HCT116 (cell line): ENCODE results near the gene NFATC3. TPM values are rescaled to one million over a fixed set of nuclear protein-coding genes. Genes with fewer than 3 reads are reported as not detected.

Source experiments
- ATAC-seq: fragments of 200-7000 bp; cut with Tn5 transposase; 2 replicates; pipeline ENCODE4 v1.9.1; 2020; ENCODE audit warnings: mild to moderate bottlenecking, moderate library complexity
- BruUV-seq: library from RNA; stranded (reverse); fragments of 400-500 nt; replicated peaks from 2 replicates; lab custom pipeline; 2021; lab: Mats Ljungman, UMichigan
- CTCF ChIA-PET: fragments of 300-600 bp; sonication (Branson Sonifier 250); formaldehyde crosslinking; loops from one replicate; lab custom pipeline; 2021; ENCODE audit warnings: antibody characterized with exemption; lab: Charles Lee
- POLR2A ChIA-PET: fragments of 300-600, 350-600 bp; sonication (Branson Sonifier 250); formaldehyde crosslinking; loops from one replicate; lab custom pipeline; 2021; ENCODE audit warnings: antibody characterized with exemption; lab: Charles Lee
- RAD21 ChIA-PET, 2 experiments: fragments of 300-600 bp; sonication (Branson Sonifier 250); formaldehyde crosslinking; loops; one replicate each; lab custom pipeline; 2023; ENCODE audit warnings: low total read pairs in 2 of 2; ENCODE audit not compliant: uncharacterized antibody in 2 of 2, unreplicated experiment in 2 of 2, low non-redundant PET in 1 of 2; lab: Charles Lee
- DNase-seq: peaks from one replicate; pipeline ENCODE4 v3.0.0-alpha.2; 2010; ENCODE audit warnings: low read depth, low spot score
- H2AFZ ChIP-seq: fragments of 200-600 bp; shearing (Covaris generic), sonication (generic); 2 replicates; pipeline ENCODE4 v1.6.1; 2017; ENCODE audit warnings: low read depth, mixed run types, mixed read lengths, antibody characterized with exemption, low read length; ENCODE audit not compliant: poor library complexity, severe bottlenecking
- H3K27ac ChIP-seq: 2 replicates; pipeline ENCODE4 v1.5.1; 2012; ENCODE audit warnings: low read depth, low read length
- H3K27me3 ChIP-seq: fragments of 200-600 bp; sonication (generic); 2 replicates; pipeline ENCODE4 v1.6.1; 2016; ENCODE audit warnings: mixed run types, low read length, mixed read lengths; ENCODE audit not compliant: insufficient read depth
- H3K36me3 ChIP-seq, 2 experiments: fragments of 200-500 bp in 1 of 2; fragments of 200-600 bp in 1 of 2; sonication (Bioruptor generic) in 1 of 2; sonication (generic) in 1 of 2; 2 replicates each; pipeline versions ENCODE4 v1.5.1 to v1.6.1; 2014 to 2016; ENCODE audit warnings: low read length in 2 of 2, inconsistent platforms in 1 of 2, mixed read lengths in 1 of 2, mixed run types in 1 of 2; ENCODE audit not compliant: insufficient read depth in 2 of 2, control insufficient read depth in 1 of 2
- H3K4me1 ChIP-seq, 2 experiments: fragments of 200-600 bp in 1 of 2; sonication (generic) in 1 of 2; 2 replicates each; pipeline versions ENCODE4 v1.5.1 to v1.6.1; 2012 to 2017; ENCODE audit warnings: low read length in 2 of 2, inconsistent platforms in 1 of 2, mild to moderate bottlenecking in 1 of 2, mixed read lengths in 1 of 2, mixed run types in 1 of 2, moderate library complexity in 1 of 2; ENCODE audit not compliant: insufficient read depth in 2 of 2, control insufficient read depth in 1 of 2
- H3K4me2 ChIP-seq: fragments of 200-600 bp; sonication (generic); 2 replicates; pipeline ENCODE4 v1.6.1; 2017; ENCODE audit warnings: mixed run types, low read length, mixed read lengths
- H3K4me3 ChIP-seq, 2 experiments: fragments of 200-600 bp in 1 of 2; sonication (generic) in 1 of 2; replicated peaks in 1 of 2; 2 replicates each; pipeline ENCODE4 v1.5.1; 2011 to 2016; ENCODE audit warnings: low read length in 2 of 2, control low read depth in 1 of 2, low read depth in 1 of 2, mild to moderate bottlenecking in 1 of 2, mixed read lengths in 1 of 2, mixed run types in 1 of 2
- H3K79me2 ChIP-seq: fragments of 200-600 bp; sonication (generic); 2 replicates; pipeline ENCODE4 v1.6.1; 2017; ENCODE audit warnings: mild to moderate bottlenecking, mixed run types, low read length, moderate library complexity, mixed read lengths; ENCODE audit not compliant: insufficient read depth
- H3K9ac ChIP-seq: fragments of 200-600 bp; sonication (generic); 2 replicates; pipeline ENCODE4 v1.6.1; 2016; ENCODE audit warnings: low read length, mixed read lengths
- H3K9me2 ChIP-seq: fragments of 200-600 bp; sonication (generic), shearing (Covaris generic); 2 replicates; pipeline ENCODE4 v1.6.1; 2017; ENCODE audit warnings: mixed run types, mild to moderate bottlenecking, moderate library complexity; ENCODE audit not compliant: insufficient read depth
- H3K9me3 ChIP-seq, 2 experiments: fragments of 200-500 bp in 1 of 2; fragments of 200-600 bp in 1 of 2; sonication (Bioruptor generic) in 1 of 2; sonication (generic) in 1 of 2; 2 replicates each; pipeline ENCODE4 v1.6.1; 2014 to 2017; ENCODE audit warnings: low read length in 2 of 2, mixed read lengths in 2 of 2, inconsistent platforms in 1 of 2, low read depth in 1 of 2, mild to moderate bottlenecking in 1 of 2, mixed run types in 1 of 2, moderate library complexity in 1 of 2; ENCODE audit not compliant: control insufficient read depth in 1 of 2, insufficient read depth in 1 of 2
- H4K20me1 ChIP-seq: fragments of 200-600 bp; sonication (generic), shearing (Covaris generic); 2 replicates; pipeline ENCODE4 v1.6.1; 2017; ENCODE audit warnings: mixed run types, mild to moderate bottlenecking, moderate library complexity; ENCODE audit not compliant: insufficient read depth
- CTCF ChIP-seq, 3 experiments: fragments of 200-600 bp in 1 of 3; sonication (generic) in 1 of 3; IDR thresholded peaks in 2 of 3; conservative IDR thresholded peaks in 1 of 3; 2 replicates each; pipeline ENCODE4 v1.5.1; 2012 to 2017; ENCODE audit warnings: low read depth in 2 of 3, low read length in 2 of 3, antibody characterized with exemption in 1 of 3, borderline replicate concordance in 1 of 3, control low read depth in 1 of 3, mild to moderate bottlenecking in 1 of 3, mixed read lengths in 1 of 3, mixed run types in 1 of 3, moderate library complexity in 1 of 3; ENCODE audit not compliant: insufficient read depth in 1 of 3
- EGR1 ChIP-seq: IDR thresholded peaks from 2 replicates; pipeline ENCODE4 v1.6.1; 2012; ENCODE audit warnings: low read depth
- ELF1 ChIP-seq: IDR thresholded peaks from 2 replicates; pipeline ENCODE4 v1.6.1; 2012; ENCODE audit warnings: low read depth, borderline replicate concordance
- EZH2 ChIP-seq: fragments of 200-600 bp; sonication (generic); IDR thresholded peaks from 2 replicates; pipeline ENCODE4 v1.6.1; 2017; ENCODE audit warnings: antibody characterized with exemption, mixed run types
- EZH2phosphoT487 ChIP-seq: fragments of 200-600 bp; IDR thresholded peaks from 2 replicates; pipeline ENCODE4 v1.6.1; 2018; ENCODE audit warnings: antibody characterized with exemption, borderline replicate concordance
- FOSL1 ChIP-seq: IDR thresholded peaks from 2 replicates; pipeline ENCODE4 v1.6.1; 2012; ENCODE audit warnings: low read depth
- MAX ChIP-seq: IDR thresholded peaks from 2 replicates; pipeline ENCODE4 v1.6.1; 2012
- POLR2A ChIP-seq: IDR thresholded peaks from 2 replicates; pipeline ENCODE4 v1.7.0; 2011; ENCODE audit warnings: borderline replicate concordance; ENCODE audit not compliant: insufficient read depth, insufficient read length; ENCODE audit errors: extremely low read depth
- POLR2AphosphoS5 ChIP-seq: IDR thresholded peaks from 2 replicates; pipeline ENCODE4 v1.6.1; 2011; ENCODE audit warnings: mild to moderate bottlenecking, low read depth, low read length, moderate library complexity
- REST ChIP-seq: IDR thresholded peaks from 2 replicates; pipeline ENCODE4 v1.6.1; 2012; ENCODE audit warnings: low read depth
- SIN3A ChIP-seq: IDR thresholded peaks from 2 replicates; pipeline ENCODE4 v1.6.1; 2012; ENCODE audit warnings: low read depth
- SP1 ChIP-seq: IDR thresholded peaks from 2 replicates; pipeline ENCODE4 v1.6.1; 2012; ENCODE audit warnings: low read depth
- SRF ChIP-seq: IDR thresholded peaks from 2 replicates; pipeline ENCODE4 v1.6.1; 2012; ENCODE audit warnings: low read depth
- TCF7L2 ChIP-seq: IDR thresholded peaks from 2 replicates; pipeline ENCODE4 v1.7.0; 2011; ENCODE audit warnings: borderline replicate concordance, inconsistent platforms; ENCODE audit not compliant: insufficient read depth, insufficient read length; ENCODE audit errors: extremely low read depth
- YY1 ChIP-seq: IDR thresholded peaks from 2 replicates; pipeline ENCODE4 v1.6.1; 2011; ENCODE audit warnings: low read length, low read depth, moderate library complexity, mild to moderate bottlenecking; ENCODE audit not compliant: insufficient replicate concordance; ENCODE audit errors: extremely low read depth
- intact Hi-C: fragments of 100-400 bp; cut with micrococcal nuclease; formaldehyde crosslinking; loops from 2 replicates; pipeline ENCODE4 v1.10.0; 2022
- total RNA-seq: library from RNA; stranded (reverse); gene quantifications from one replicate; pipeline ENCODE4 v1.2.1, GENCODE V29; 2021; ENCODE audit not compliant: unreplicated experiment
- TF ChIP-seq, protein P1 (sequence below): IDR thresholded peaks from 2 replicates; pipeline ENCODE4 v1.6.1; 2012
- TF ChIP-seq, protein P2 (sequence below): IDR thresholded peaks from 2 replicates; pipeline ENCODE4 v1.6.1; 2011; ENCODE audit warnings: mild to moderate bottlenecking, low read length, moderate library complexity; ENCODE audit not compliant: insufficient replicate concordance; ENCODE audit errors: extremely low read depth

NFATC3 gene
- total RNA-seq, 1 experiment from 2014 or later, result 25.6 TPM

- DNase-seq, result no peak
- ChIA-PET RAD21 (no interaction called here), POLR2A (no interaction called here), CTCF (interaction anchor here (1.3 kb wide), 1 partner anchor 9 kb away, joined by 3 read pairs; no protein-coding TSS in a partner anchor)
- no peaks in the 10 kb centered on the region for H3K27me3 ChIP-seq
- ATAC-seq, result no peak
- H3K4me1 ChIP-seq, result peaks cover 4 to 7% of the 10 kb centered on the region in 2 experiments; a peak in 2 of 4 replicates
- H3K9me3 ChIP-seq, result no peaks in the 10 kb centered on the region
- H3K27ac ChIP-seq, result no peak overlapping the region
- H2AFZ ChIP-seq, result no peak overlapping the region
- H3K9ac ChIP-seq, result no peak overlapping the region
- H4K20me1 ChIP-seq, result no peaks in the 10 kb centered on the region
- no peak overlapping the region for H3K4me2 ChIP-seq
- no peak for TF ChIP-seq SP1
- TF ChIP-seq, protein P1, sequence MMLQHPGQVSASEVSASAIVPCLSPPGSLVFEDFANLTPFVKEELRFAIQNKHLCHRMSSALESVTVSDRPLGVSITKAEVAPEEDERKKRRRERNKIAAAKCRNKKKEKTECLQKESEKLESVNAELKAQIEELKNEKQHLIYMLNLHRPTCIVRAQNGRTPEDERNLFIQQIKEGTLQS, result no peak
- no peak for TF ChIP-seq POLR2AphosphoS5
- no peak for TF ChIP-seq POLR2A
- no peak for TF ChIP-seq ELF1
- TF ChIP-seq MAX, result no peak
- TF ChIP-seq TCF7L2, result no peak
- TF ChIP-seq FOSL1, result no peak
- TF ChIP-seq EGR1, result no peak
- TF ChIP-seq SRF, result no peak
- TF ChIP-seq REST, result no peak
- no peak for TF ChIP-seq SIN3A
- no peak for TF ChIP-seq YY1
- TF ChIP-seq, protein P2, sequence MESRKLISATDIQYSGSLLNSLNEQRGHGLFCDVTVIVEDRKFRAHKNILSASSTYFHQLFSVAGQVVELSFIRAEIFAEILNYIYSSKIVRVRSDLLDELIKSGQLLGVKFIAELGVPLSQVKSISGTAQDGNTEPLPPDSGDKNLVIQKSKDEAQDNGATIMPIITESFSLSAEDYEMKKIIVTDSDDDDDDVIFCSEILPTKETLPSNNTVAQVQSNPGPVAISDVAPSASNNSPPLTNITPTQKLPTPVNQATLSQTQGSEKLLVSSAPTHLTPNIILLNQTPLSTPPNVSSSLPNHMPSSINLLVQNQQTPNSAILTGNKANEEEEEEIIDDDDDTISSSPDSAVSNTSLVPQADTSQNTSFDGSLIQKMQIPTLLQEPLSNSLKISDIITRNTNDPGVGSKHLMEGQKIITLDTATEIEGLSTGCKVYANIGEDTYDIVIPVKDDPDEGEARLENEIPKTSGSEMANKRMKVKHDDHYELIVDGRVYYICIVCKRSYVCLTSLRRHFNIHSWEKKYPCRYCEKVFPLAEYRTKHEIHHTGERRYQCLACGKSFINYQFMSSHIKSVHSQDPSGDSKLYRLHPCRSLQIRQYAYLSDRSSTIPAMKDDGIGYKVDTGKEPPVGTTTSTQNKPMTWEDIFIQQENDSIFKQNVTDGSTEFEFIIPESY, result no peak
- TF ChIP-seq EZH2, result no peak
- TF ChIP-seq EZH2phosphoT487, result no peak
- TF ChIP-seq CTCF (IDR thresholded peaks at IDR 0.05 in 2 of 3, conservative IDR thresholded peaks at IDR 0.05 in 1 of 3; ENCODE audit: borderline replicate concordance in 1 of 3, insufficient read depth in 1 of 3, low read depth in 2 of 3, low read length in 2 of 3), result no peak
- 0 out of 2 replicates have a peak, but pooled peaks cover 5% of the 10 kb centered on the region for H3K79me2 ChIP-seq
- no peak overlapping the region for H3K4me3 ChIP-seq
- no peaks in the 10 kb centered on the region for H3K9me2 ChIP-seq
- no TSS peak for BruUV-seq
- H3K36me3 ChIP-seq, result peaks cover 2 to 9% of the 10 kb centered on the region in 2 experiments; a peak in 1 of 4 replicates
- intact Hi-C loops, result no loop called here
Measured at GRCh38 chr16:68037841-68038597, 47.2 kb upstream of the NFATC3 start.
